Cardiac muscle cell (in vitro differentiated cells and primary cell): ENCODE data around the gene PHKA1. TPM values are rescaled to one million over a fixed set of nuclear protein-coding genes. Genes with fewer than 3 reads are reported as not detected.

Experiments used
- DNase-seq, 2 donors: peaks; one replicate each; pipeline versions ENCODE4 v3.0.0 to v3.0.0-alpha.2; 2010 to 2017; ENCODE audit warnings: low read depth in 1 of 2, low spot score in 1 of 2
- H3K27ac ChIP-seq: fragments of 200-600 bp; sonication (generic); 2 replicates; pipeline ENCODE4 v1.5.1; 2016
- H3K27me3 ChIP-seq: fragments of 200-600 bp; sonication (generic); 2 replicates; pipeline ENCODE4 v1.6.0; 2016; ENCODE audit warnings: control low read depth
- H3K36me3 ChIP-seq: fragments of 200-600 bp; sonication (generic); 2 replicates; pipeline ENCODE4 v1.5.1; 2016; ENCODE audit warnings: control low read depth
- H3K4me1 ChIP-seq: fragments of 200-600 bp; sonication (generic); 2 replicates; pipeline ENCODE4 v1.8.1; 2017; ENCODE audit warnings: low read depth, mild to moderate bottlenecking, mixed run types
- H3K4me3 ChIP-seq: fragments of 200-600 bp; sonication (generic); 2 replicates; pipeline ENCODE4 v1.5.1; 2016; ENCODE audit warnings: mild to moderate bottlenecking
- H3K9me3 ChIP-seq: fragments of 200-600 bp; sonication (generic); 2 replicates; pipeline ENCODE4 v1.5.1; 2017; ENCODE audit warnings: low read depth, mild to moderate bottlenecking, control low read depth
- CTCF ChIP-seq: IDR thresholded peaks from 2 replicates; pipeline ENCODE4 v1.5.1; 2012; ENCODE audit warnings: low read depth, mild to moderate bottlenecking, low read length
- polyA plus RNA-seq: library from polyadenylated mRNA; unstranded; fragments of >200 nt; fragmentation: Nextera tagmentation; extraction: Ambion mirVana; gene quantifications from 2 replicates; pipeline ENCODE4 v1.2.1, GENCODE V29; 2016
- total RNA-seq: library from RNA; depleted of rRNA; stranded (reverse); fragments of >200 nt; gene quantifications from 2 replicates; pipeline ENCODE4 v1.2.3, GENCODE V29; 2016

Gene PHKA1
- total and polyA plus RNA-seq, 2 experiments from 2014 or later: 4.1 to 10.9 TPM

GRCh38 chrX:72662020-72662747, 51.9 kb downstream of the PHKA1 start:
- no peaks in the 10 kb centered on the region for H3K4me1 ChIP-seq
- no peak for TF ChIP-seq CTCF
- no peaks in the 10 kb centered on the region for H3K36me3 ChIP-seq
- DNase-seq: no peak
- H3K9me3 ChIP-seq: no peaks in the 10 kb centered on the region
- H3K27me3 ChIP-seq: no peaks in the 10 kb centered on the region
- H3K27ac ChIP-seq: no peak overlapping the region
- no peak overlapping the region for H3K4me3 ChIP-seq

GRCh38 chrX:72659723-72660122, 54.4 kb downstream of the PHKA1 start:
- H3K27me3 ChIP-seq: no peaks in the 10 kb centered on the region
- no peaks in the 10 kb centered on the region for H3K9me3 ChIP-seq
- H3K27ac ChIP-seq: no peak overlapping the region
- TF ChIP-seq CTCF: no peak
- no peak overlapping the region for H3K4me3 ChIP-seq
- DNase-seq: no peak
- no peaks in the 10 kb centered on the region for H3K36me3 ChIP-seq
- H3K4me1 ChIP-seq: no peaks in the 10 kb centered on the region

- Histone ChIP-seq H3K27me3 (no peaks in the 10 kb centered on the region), H3K27ac (no peak overlapping the region), H3K36me3 (no peaks in the 10 kb centered on the region), H3K9me3 (no peaks in the 10 kb centered on the region), H3K4me3 (no peak overlapping the region), H3K4me1 (peaks cover 5% of the 10 kb centered on the region)
- no peak for TF ChIP-seq CTCF
- no peak for DNase-seq
Observed at GRCh38 chrX:72652082-72652481, 62.0 kb downstream of the PHKA1 start.

- no peaks in the 10 kb centered on the region for H3K27me3 ChIP-seq
Observed at GRCh38 chrX:72644946-72645345, 69.2 kb downstream of the PHKA1 start.

GRCh38 chrX:72641611-72642010, 72.5 kb downstream of the PHKA1 start:
- Histone ChIP-seq H3K4me1 (no peaks in the 10 kb centered on the region), H3K27ac (no peak overlapping the region), H3K36me3 (no peaks in the 10 kb centered on the region), H3K4me3 (no peak overlapping the region), H3K27me3 (no peaks in the 10 kb centered on the region), H3K9me3 (no peaks in the 10 kb centered on the region)
- TF ChIP-seq CTCF: no peak
- DNase-seq: no peak

More at GRCh38 chrX:72644946-72645345, 69.2 kb downstream of the PHKA1 start:
- no peak overlapping the region for H3K27ac ChIP-seq
- no peaks in the 10 kb centered on the region for H3K9me3 ChIP-seq
- H3K4me3 ChIP-seq: no peak overlapping the region
- no peak for DNase-seq
- TF ChIP-seq CTCF: no peak
- no peaks in the 10 kb centered on the region for H3K36me3 ChIP-seq
- no peaks in the 10 kb centered on the region for H3K4me1 ChIP-seq
